ENCODE results near the gene SLC35F2.
"Not testable (repeated sequence)": the region's sequence is repeated elsewhere in the genome, so short reads cannot be mapped to it uniquely, and the experiment has no call there.

The SLC35F2 gene

GRCh38 chr11:107785401-107785800 is 73.2 kb downstream of the SLC35F2 start:
- DNase-seq, result no peak

- no peak for DNase-seq
Measured at GRCh38 chr11:107783121-107783520, 75.5 kb downstream of the SLC35F2 start.

- no peak for DNase-seq
Measured at GRCh38 chr11:107780775-107781174, 77.8 kb downstream of the SLC35F2 start.

GRCh38 chr11:107780136-107780535 is 78.5 kb downstream of the SLC35F2 start:
- DNase-seq, result no peak

DNA sequence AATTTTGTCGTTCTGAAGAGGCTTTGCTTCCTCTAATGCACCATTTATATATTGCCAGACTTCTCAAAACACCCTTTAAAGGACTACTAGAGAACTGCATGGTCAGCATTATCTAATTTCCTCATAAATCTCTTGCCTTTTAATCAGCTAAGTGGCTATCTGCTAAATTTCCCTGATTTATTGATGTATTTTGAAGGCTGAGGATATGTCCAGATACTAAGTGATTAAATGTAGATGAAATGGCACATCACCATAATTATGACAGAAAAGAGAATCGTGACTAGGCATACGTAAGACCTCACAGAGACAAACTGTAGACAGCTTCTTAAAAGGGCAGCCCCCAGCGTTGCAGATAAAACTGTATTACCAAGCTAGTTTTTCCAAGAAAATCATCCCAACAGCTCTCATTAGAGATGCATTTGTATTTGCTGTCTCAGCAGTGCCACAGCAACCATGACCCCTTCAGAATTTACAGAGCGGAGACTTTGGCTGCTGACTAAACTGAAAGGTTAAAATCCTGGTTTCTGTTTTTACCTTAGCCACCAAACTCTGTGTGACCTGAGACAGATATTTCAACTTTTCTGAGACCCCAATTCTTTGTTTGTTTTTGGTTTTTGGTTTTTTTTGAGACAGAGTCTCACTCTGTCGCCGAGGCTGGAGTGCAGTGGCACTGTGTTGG is 79.6 kb downstream of the SLC35F2 start:
- DNase-seq, result no peak

DNA sequence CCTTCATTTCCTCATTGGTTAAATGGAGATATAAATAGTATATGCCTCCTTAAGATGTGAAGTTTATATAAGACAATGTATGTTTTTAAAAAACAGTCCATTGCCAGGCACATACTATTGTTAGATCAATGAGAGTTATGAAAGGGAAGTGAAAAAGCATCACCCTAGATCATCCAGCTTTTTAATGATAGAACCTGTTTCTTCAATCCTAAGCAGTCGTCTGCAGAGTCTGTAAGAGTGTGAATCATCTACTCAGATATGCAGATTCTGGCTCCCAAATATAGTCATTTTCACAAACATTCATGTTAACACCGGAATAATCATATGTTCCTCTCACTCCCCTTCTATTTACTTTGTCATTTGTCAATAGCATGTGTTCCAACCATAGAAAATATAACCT is 81.5 kb downstream of the SLC35F2 start:
- DNase-seq, result no peak

- no peak for DNase-seq
Measured at GRCh38 chr11:107776062-107776461, 82.5 kb downstream of the SLC35F2 start.

DNA sequence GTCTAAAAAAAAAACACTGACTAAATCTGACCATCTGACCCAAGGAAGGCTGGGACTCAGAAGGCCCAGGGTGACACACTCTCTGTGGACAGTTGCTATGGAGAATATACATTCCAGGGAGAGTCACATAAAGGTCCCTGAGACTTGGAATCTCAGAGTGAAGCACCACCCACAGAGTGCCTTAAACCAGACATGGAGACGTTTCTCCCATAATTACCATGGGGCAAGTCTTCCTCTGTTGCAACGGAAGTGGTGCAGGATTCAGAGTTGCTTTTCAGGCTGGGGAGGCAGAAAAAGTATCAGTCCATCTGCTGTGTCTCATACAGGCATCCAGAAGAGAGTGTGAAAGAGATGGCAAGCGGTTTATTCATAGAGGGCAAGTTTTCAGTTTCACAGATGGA is 88.0 kb downstream of the SLC35F2 start:
- DNase-seq, result no peak

GRCh38 chr11:107769189-107769588 is 89.4 kb downstream of the SLC35F2 start:
- DNase-seq, result no peak

GRCh38 chr11:107758719-107759355 is 99.8 kb downstream of the SLC35F2 start:
- not testable (repeated sequence) for DNase-seq

GRCh38 chr11:107757661-107758060 is 100.9 kb downstream of the SLC35F2 start:
- DNase-seq, result no peak

DNA sequence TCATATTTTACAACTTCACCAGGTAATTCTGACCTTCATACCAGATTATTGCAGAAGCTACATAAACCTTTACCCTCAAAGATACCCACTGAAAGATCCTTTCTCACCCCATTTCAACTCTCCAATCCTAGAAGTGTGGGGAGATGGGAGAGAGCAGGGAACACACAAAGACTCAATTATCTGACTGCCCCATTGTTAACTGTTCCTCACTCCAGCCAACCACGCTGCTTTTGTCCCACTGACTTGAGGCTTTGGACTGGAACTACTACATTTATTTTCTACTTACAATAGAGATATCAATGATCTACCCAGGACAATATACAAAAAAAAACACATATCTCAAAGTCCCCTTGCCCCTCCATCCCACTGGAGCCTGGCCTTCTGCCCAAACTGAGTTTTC is 102.0 kb downstream of the SLC35F2 start:
- no peak for DNase-seq

DNA sequence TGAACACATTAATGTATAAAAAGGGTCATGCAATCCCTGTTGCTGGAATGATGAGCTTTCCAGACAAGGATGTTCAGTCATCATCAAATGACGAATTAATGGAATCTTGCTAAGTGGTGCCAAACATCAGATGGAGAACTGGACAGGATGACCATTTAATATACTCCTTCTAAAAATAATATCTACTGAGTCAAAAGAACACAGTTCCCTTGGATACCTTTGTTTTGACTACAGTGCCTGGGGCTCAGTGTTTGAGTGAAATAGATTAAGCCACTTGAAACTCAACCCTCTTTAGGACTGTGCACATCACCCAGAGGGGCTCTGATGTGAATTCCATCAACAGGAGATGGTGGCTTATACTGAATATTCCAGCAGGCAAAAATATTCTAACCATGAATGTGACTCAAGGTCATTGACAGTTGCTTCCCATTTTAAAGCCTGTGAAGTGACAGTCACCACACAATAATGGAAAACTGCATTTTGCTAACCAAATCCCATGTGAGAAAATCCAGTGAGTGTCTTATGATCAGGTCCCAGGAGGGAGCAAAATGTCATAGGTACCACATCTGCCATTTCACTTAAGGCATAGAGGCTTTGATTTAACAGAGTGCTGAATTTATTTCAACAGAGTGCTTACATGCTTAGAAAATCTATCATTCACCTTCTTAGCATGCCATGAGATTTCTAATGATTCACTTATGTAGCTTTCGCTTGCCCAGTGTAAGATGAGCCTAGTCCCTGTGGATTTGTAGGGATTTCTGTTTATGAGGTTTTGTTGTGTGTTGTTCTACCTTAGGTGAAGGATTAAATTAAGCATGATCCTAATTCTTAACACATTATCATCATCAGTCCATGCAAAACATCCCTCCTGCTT is 105.4 kb downstream of the SLC35F2 start:
- DNase-seq, result no peak

GRCh38 chr11:107752508-107752907 is 106.1 kb downstream of the SLC35F2 start:
- no peak for DNase-seq

DNA sequence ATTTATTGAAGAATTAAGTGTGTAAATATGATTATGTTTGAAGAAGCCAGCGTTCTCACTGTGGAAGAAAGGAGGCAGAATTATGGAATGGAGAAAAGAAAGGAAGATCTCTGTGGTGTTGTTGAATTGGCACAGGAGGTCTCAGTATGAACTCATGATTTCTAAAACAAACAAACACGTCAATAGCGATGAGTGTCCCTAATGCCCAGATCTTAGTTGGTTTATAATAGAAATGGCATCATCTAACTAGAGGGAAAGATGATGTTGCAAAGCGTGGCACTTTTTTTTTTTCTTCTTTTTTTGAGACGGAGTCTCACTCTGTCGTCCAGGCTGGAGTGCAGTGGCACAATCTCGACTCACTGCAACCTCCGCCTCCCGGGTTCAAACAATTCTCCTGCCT is 107.5 kb downstream of the SLC35F2 start:
- DNase-seq, result no peak

DNA sequence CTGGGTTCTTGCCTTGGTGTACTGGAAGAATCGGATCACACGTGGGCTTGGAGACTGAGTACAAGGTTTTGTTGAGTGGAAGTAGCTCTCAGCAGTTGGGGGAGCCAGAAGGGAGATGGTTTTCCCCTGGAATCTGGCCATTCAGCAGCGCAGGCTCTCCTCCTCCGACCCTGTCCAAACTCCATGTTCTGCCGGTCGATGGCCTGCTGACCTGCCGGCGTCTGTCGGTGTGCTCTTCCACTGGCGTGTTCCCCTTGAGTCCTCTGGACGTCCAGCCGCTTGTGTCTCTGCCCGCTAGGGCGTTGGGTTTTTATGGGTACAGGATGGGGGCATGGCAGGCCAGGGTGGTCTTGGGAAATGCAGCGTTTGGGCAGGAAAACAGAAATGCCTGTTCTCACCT is 108.3 kb downstream of the SLC35F2 start:
- DNase-seq, result no peak

DNA sequence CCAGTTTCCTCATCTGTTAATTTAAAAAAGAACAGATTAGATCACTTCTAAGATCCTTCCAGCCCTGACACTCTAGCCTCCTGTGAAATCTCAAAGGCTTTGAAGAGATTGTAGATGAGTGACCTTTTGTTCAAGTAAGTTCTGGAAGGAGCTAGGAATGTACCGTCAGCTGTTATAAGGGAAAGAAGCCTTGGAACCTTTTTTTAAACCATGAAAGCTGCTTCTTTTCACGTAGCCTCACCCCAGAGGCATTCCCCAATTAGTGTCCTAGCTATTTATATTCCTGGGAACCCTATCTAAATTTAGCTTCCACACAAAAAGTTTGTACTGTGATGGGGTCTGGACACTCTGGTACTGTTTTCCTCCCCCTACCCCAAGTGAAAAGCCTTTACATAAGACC is 111.0 kb downstream of the SLC35F2 start:
- no peak for DNase-seq

GRCh38 chr11:107744736-107745135 is 113.9 kb downstream of the SLC35F2 start:
- no peak for DNase-seq

GRCh38 chr11:107743191-107743590 is 115.4 kb downstream of the SLC35F2 start:
- no peak for DNase-seq

DNA sequence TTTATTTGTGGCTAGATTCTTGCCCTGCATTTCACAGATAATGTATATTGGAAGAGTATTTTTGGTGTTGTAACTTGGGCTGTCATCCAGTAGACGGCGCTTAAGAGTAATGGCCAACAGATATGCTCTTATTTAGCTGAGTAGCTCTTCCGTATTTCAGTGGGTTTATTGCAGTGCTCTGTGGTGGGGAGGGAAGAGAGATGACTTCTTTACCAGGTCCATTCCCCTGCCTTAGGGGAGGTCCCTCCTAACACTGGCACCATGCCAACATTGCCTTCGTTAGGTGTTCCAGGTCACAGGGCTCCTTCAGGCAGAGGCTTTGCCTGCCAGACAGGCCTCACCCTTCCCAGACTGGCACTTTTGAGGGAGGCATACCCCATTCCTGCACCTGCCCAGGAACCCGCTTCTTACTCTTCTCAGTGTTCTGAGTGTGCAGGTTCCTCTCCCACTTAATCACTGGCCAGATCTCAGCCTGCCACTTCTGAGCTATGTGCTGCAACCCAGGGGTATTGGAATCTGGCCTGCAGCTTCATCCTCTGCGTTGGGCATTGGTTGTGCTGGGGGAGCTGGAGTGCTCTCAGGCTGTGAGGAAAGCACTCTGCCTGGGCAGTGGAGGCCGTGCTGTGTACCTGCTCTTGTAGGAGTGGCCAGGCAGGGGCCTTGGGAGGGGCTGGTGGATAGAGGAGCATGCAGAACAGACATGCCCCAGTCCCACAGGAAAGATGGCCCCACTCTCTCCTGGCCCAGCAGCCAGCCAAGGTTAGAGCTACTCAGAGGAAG is 117.4 kb downstream of the SLC35F2 start:
- peak; percentile 23 for DNase-seq

All from 8988T (cell line).